PFSK-1 (cell line): ENCODE measurements around the gene LIMS2.

Experiments
- POLR2AphosphoS5 ChIP-seq: IDR thresholded peaks from 2 replicates; pipeline ENCODE4 v1.6.1; 2012; ENCODE audit warnings: low read depth, mild to moderate bottlenecking, control low read depth, low read length, moderate library complexity
- REST ChIP-seq, 2 experiments: IDR thresholded peaks; 2 replicates each; pipeline versions ENCODE4 v1.6.1 to v1.8.0; 2011 to 2012; ENCODE audit warnings: low read depth in 2 of 2, low read length in 2 of 2, control low read depth in 1 of 2, inconsistent platforms in 1 of 2, mild to moderate bottlenecking in 1 of 2, moderate library complexity in 1 of 2; ENCODE audit not compliant: insufficient read depth in 1 of 2
- SIN3A ChIP-seq: IDR thresholded peaks from 2 replicates; pipeline ENCODE4 v1.6.1; 2012; ENCODE audit warnings: mild to moderate bottlenecking, low read length, moderate library complexity, borderline replicate concordance; ENCODE audit not compliant: insufficient read depth

- no peak for TF ChIP-seq SIN3A
- TF ChIP-seq REST (IDR thresholded peaks at IDR 0.05; ENCODE audit: insufficient read depth in 1 of 2, low read depth in 2 of 2, low read length in 2 of 2) = no peak
- no peak for TF ChIP-seq POLR2AphosphoS5
Measured at GRCh38 chr2:127641133-127641532, 34.2 kb downstream of the LIMS2 start.
